HG02970 (cell line): Measurements from ENCODE around the gene TXNL4A.
"Not testable (repeated sequence)": the region's sequence is repeated elsewhere in the genome, so short reads cannot be mapped to it uniquely, and the experiment has no call there.

Source experiments
- ATAC-seq: cut with Tn5 transposase; IDR thresholded peaks from one replicate; pipeline ENCODE4 v1.9.1; 2021; ENCODE audit warnings: mild to moderate bottlenecking, moderate library complexity, moderate number of reproducible peaks; ENCODE audit not compliant: unreplicated experiment, low FRiP score

The TXNL4A gene

DNA sequence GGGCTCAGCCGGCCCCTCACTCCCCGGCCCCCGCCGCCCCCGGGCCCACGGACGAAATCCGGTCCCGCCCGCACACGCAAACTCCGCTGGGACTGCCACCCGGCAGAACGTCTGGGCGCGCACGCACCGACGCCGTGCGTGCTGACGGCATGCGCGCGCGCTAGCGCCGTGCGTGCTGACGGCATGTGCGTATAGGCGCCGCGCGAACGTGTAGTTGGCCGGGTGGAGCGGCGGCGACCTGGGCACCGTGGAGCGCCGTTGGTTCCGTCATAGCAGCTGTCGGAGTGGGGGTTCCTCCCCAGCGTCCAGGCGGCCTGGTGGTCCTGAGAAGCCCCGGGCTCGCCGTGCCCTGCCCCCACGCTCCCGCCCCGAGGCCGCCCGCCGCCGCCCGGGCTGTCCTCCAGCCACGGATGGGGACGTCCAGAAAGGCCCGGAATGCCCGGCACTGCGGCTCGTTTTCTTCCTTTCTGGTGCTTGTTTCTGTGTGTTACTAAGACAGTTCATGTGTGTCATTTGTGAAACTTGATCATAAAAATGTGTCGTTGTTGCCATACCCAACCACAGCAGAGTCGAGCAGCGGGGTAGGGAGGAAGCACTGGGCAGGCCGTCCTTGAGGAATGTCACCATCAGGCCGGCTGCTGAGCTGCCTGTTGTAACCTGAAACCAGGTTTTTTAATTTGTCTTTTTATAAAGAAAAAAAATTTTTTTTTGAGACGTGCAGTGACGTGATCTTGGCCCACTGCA is at the start of gene TXNL4A:
Gene TXNL4A (minus strand): TSS at position 113 of the 744 bp plus-strand sequence. CDS start 171 bp downstream, outside the sequence.
- ATAC-seq: peak; percentile 92

DNA sequence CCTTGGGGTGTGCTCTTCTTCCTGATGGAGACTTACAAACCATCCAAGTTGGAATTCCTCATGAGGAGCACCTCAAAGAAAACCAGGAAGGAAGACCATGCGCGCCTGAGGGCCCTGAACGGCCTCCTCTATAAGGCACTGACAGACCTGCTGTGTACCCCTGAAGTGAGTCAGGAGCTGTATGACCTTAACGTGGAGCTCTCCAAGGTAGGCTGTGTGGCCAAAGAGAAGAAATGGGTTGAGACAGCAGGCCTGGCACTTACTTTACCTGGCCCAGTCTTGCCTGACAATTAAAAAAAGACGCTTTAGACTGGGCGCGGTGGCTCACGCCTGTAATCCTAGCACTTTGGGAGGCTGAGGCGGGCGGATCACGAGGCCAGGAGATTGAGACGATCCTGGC is 48.9 kb upstream of the TXNL4A start:
- no peak for ATAC-seq

DNA sequence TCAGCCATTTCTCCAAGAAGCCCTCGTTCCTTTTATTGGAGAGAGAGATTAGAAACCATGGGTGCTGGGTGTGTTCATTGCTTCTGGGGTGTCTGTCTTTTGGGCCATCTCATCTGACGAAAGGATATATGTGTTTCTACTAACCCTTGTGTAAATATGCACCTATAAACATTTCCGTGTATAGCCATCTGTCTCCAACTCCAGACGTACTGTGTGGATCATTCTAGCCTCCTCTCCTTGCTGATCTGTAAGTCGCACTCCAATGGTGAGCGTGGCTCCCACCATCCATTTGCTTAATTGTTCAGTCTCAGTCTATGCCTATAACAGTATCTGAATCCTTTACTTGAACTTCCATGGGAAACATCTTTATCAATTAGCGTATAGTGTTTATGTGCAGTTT is 47.6 kb upstream of the TXNL4A start:
- ATAC-seq: no peak

- ATAC-seq: no peak
These were observed 46.6 kb upstream of the TXNL4A start for GRCh38 chr18:80034852-80035406.

- ATAC-seq: peak; percentile 77
These were observed 45.9 kb upstream of the TXNL4A start, which contains the start of gene RBFA for GRCh38 chr18:80034068-80034851. RBFA (plus strand) TSS chr18:80034434; CDS start chr18:80034496, 62 bp downstream.

- ATAC-seq: peak; percentile 61
These were observed 45.1 kb upstream of the TXNL4A start for GRCh38 chr18:80033181-80034067.

GRCh38 chr18:80029690-80030089 is 41.3 kb upstream of the TXNL4A start:
- no peak for ATAC-seq

- ATAC-seq: not testable (repeated sequence)
These were observed 39.4 kb upstream of the TXNL4A start for GRCh38 chr18:80027719-80028118.

- ATAC-seq: no peak
These were observed 38.0 kb upstream of the TXNL4A start for GRCh38 chr18:80026363-80026762.

DNA sequence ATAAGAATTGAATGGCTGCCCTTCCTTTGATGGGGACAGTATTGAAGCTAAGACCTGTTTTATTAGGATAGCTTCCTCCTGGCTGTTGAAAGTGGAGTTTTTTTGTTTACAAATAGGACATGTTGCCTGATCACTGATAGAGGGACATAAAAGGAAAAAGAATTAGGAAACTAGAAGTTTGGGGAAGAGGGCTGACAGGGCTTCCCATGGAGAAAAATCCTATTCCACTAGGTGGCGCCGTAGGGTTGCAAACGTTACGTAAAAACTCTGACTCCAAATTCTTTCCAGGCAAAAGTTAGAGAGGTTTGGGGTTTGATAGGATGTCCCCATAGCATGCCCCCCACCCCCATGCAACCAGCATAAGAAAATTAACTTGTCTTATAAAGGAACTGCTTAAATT is 34.8 kb upstream of the TXNL4A start:
- no peak for ATAC-seq

- no peak for ATAC-seq
These were observed 34.2 kb upstream of the TXNL4A start for GRCh38 chr18:80022613-80023012.

DNA sequence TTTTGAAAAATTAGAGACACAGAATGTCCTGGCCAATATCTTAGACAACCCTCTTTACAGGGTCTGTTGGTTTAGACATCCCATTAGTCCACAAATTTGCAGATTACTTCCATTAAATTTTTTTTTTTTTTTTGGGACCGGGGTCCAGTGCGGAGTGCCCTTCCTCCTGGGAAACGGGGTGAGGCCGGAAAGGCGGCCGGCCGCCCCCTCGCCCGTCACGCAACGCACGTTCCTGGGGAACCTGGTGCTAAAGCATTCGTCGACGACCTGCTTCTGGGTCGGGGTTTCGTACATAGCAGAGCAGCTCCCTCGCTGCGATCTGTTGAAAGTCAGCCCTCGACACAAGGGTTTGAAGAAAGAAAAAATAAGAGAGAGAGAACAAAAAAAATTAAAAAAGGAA is 24.4 kb upstream of the TXNL4A start:
- no peak for ATAC-seq

DNA sequence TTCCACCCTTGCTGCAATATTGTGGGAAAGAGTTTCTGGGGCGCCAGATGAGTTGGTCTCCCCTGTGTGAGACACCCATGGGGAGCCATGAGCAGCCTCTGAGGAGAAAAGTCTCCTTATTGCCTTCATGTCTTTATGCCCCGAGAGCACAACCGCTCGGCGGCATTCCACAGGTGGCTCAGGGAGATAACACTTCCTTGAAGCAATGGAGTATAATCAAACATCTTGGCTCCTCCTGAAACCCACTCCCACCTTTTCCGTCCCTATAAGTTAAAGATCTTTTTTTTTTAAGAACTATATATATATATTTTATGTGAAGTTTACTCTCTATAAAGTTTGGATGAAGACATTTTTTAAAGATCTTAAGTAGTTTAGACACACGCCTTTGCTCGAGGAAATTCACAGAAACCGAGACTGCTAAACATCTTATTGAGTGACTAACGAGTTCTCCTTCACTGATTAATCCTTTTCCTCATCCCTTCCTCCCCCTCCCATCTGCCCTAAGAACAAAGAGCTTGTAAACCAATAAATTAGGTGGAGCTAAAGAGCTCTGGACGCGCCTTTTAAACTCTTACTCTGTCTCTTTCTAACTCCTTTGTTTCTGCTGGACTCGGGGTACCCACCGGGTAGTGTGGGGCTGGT is 23.3 kb upstream of the TXNL4A start:
- not testable (repeated sequence) for ATAC-seq

DNA sequence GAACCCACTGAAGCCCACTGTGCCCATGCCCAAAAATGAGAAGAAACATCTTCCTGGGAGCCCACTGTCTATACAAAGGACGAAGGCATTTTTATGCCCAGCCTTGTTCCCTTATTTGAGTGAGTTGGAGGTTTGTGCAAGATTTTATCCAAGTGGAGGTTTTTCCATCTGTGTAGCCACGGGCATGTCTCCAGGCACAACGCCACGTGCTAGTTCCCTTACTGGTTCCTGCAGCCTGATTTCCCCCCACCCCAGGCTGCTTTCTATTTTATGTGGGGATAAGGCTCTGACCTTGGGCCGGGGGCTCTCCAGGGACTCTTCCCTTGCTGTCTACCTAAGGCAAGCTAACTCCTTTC is 22.2 kb upstream of the TXNL4A start:
- ATAC-seq: no peak

- ATAC-seq: no peak
These were observed 21.5 kb upstream of the TXNL4A start for GRCh38 chr18:80009661-80010550.

DNA sequence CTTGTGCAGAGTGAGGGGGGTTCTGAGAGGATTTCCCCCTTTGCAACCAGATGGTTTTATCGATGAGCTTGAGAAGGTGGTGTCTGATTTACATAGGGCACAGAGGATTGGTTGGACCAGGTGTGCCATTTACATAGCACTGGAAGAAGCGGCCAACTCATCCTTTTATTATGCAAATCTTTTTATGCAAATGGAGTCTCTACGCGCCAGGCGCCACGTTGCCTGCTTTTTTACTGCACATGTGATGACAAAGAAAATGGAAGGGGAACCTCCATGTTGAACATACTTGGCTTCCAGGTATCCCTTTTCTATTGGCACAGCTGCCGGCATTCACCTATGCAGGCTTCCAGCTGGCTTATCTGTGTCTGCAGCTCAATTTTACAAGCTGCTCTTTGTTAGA is 18.4 kb upstream of the TXNL4A start:
- ATAC-seq: no peak

DNA sequence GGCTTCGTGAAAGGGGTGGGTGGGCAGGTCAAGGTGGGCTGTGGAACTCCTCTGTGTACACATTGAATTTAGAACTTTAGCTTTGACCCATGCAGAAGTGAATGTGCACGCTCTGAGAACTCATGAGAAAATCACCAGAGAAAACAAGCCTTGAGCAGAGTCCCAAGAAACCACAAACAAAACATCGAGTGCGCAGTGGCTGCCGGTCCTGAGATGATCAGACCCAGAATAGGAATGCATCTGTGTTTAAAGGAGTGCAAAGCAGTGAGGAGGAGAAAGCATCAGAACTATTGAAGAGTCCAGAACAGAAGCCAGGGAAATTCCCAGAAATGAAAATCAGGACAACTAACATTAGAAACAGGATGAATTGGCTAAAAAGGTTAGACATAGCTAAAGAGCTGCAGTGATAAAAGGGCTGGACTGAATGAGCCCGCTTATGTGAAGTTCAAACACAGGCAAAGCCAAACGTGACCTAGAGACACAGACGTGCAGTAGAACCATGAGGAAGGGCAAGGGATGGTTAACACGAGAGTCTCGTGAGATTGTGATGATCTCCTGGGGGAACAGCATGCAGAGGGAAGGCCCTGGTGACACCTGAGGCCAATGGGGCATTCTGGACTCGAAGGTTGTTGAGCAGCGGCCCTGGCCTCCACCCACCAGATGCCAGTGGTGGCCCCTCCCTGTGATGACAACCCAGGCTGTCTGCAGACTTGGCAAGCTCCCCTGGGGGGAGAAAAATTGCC is 16.4 kb upstream of the TXNL4A start:
- no peak for ATAC-seq

DNA sequence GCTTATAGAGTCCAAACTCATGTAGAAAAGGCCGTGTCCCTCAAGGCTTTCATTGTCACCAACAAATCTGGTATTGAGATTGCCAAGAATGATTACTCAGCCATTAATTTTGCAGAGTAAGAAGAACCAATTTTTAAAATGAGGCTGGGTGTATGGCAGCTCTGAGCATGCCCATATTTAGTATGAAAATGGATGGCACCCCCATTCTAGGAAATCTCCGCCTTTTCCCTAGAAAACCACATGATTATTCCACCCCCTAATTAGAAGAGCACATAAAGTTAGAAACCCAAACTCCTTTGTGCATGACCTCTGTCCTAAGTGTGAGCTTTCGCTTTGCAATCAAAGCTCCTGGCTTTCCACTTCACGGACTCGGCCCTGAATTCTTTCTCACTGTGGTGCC is 14.1 kb upstream of the TXNL4A start:
- no peak for ATAC-seq
